Measurements from ENCODE around the gene TLE3. TPM values are rescaled to one million over a fixed set of nuclear protein-coding genes. Genes with fewer than 3 reads are reported as not detected.

The TLE3 gene
- total and polyA plus RNA-seq, 2 of the 4 experiments (the other 2 are of a cell fraction), result 6.5 to 16.3 TPM

Small RNAs within 50 kb of the gene (microRNA-seq; reads per million reads assigned to microRNA genes)
- gene MIR629 (ENCODE audit: insufficient read depth in 1 of 2, insufficient read length in 1 of 2, unreplicated experiment in 1 of 2), result 158 to 1,155 reads per million in 2 experiments

Small RNAs within 50 kb of the gene (small RNA-seq; reads per million reads assigned to genes)
- gene MIR629, result 0.32 to 45.0 (median 30.8) reads per million in 5 experiments
